HEK293T (cell line): ENCODE measurements around the gene ADAMTS9.

Experiments
- ARNT ChIP-seq: fragments of 450-650 bp; IDR thresholded peaks from 2 replicates; pipeline ENCODE4 v1.6.1; 2017; ENCODE audit warnings: mild to moderate bottlenecking
- BHLHE40 ChIP-seq: fragments of 450-650 bp; IDR thresholded peaks from 2 replicates; pipeline ENCODE4 v1.6.1; 2016; ENCODE audit warnings: mild to moderate bottlenecking, moderate library complexity, borderline replicate concordance
- ELF4 ChIP-seq: fragments of 450-650 bp; IDR thresholded peaks from 2 replicates; pipeline ENCODE4 v1.6.1; 2017; ENCODE audit warnings: antibody characterized with exemption
- FOXA1 ChIP-seq: fragments of 450-650 bp; IDR thresholded peaks from 2 replicates; pipeline ENCODE4 v1.6.1; 2016; ENCODE audit warnings: mild to moderate bottlenecking
- PKNOX1 ChIP-seq: fragments of 450-650 bp; IDR thresholded peaks from 2 replicates; pipeline ENCODE4 v1.6.1; 2016
- SP1 ChIP-seq: fragments of 450-650 bp; IDR thresholded peaks from 2 replicates; pipeline ENCODE4 v1.6.1; 2017
- SUZ12 ChIP-seq: fragments of 450-650 bp; IDR thresholded peaks from 2 replicates; pipeline ENCODE4 v1.6.1; 2016; ENCODE audit warnings: mild to moderate bottlenecking

- TF ChIP-seq SUZ12, result no peak
- TF ChIP-seq SP1, result no peak
- TF ChIP-seq BHLHE40, result no peak
- no peak for TF ChIP-seq ELF4
- no peak for TF ChIP-seq PKNOX1
- TF ChIP-seq ARNT, result no peak
- TF ChIP-seq FOXA1, result no peak
Observed at GRCh38 chr3:64675687-64676247, 12.0 kb downstream of the ADAMTS9 start.
